Activated CD8-positive, alpha-beta T cell treated with anti-CD3 and anti-CD28 coated beads, Interleukin-2, amount 10 ng/mL, durations not matched to agents 7 days and 5 days (primary cell): ENCODE measurements around the gene ARRB2. TPM values are rescaled to one million over a fixed set of nuclear protein-coding genes. Genes with fewer than 3 reads are reported as not detected.
A peak's percentile ranks its signal among the peaks of the same experiment; 100 is the strongest.

Experiments used
- ATAC-seq: fragments of 150-1000 bp; cut with Tn5 transposase; one replicate; pipeline ENCODE4 v1.10.0; 2021; ENCODE audit warnings: moderate library complexity
- CTCF ChIA-PET: fragments of 350-600 bp; sonication (Branson Sonifier 250); formaldehyde crosslinking; loops from one replicate; lab custom pipeline; 2021; ENCODE audit warnings: antibody characterized with exemption; lab: Charles Lee
- POLR2A ChIA-PET: fragments of 350-600 bp; sonication (Branson Sonifier 250); formaldehyde crosslinking; loops from one replicate; lab custom pipeline; 2021; ENCODE audit warnings: antibody characterized with exemption; lab: Charles Lee
- DNase-seq: peaks from one replicate; pipeline ENCODE4 v3.0.0-alpha.2; 2020
- H3K27ac Mint-ChIP-seq: one replicate; pipeline ENCODE4 v1.8.0; 2021; ENCODE audit warnings: mild to moderate bottlenecking, mixed read lengths
- H3K27me3 Mint-ChIP-seq: one replicate; pipeline ENCODE4 v1.8.0; 2021; ENCODE audit warnings: low read depth, mixed read lengths
- H3K36me3 Mint-ChIP-seq: one replicate; pipeline ENCODE4 v1.8.0; 2021; ENCODE audit warnings: low read depth, mixed read lengths
- H3K4me1 Mint-ChIP-seq: one replicate; pipeline ENCODE4 v1.8.0; 2021; ENCODE audit warnings: low read depth, mixed read lengths
- H3K4me3 Mint-ChIP-seq: one replicate; pipeline ENCODE4 v1.8.0; 2021; ENCODE audit warnings: mild to moderate bottlenecking, mixed read lengths
- H3K9me3 Mint-ChIP-seq: one replicate; pipeline ENCODE4 v1.8.0; 2022; ENCODE audit warnings: mixed read lengths; ENCODE audit not compliant: insufficient read depth
- total RNA-seq, 2 experiments: library from RNA; stranded (reverse); gene quantifications; one replicate each; pipeline ENCODE4 v1.2.3, GENCODE V29; 2021

The ARRB2 gene
- total RNA-seq, 2 experiments from 2014 or later: 302 to 316 TPM

DNA sequence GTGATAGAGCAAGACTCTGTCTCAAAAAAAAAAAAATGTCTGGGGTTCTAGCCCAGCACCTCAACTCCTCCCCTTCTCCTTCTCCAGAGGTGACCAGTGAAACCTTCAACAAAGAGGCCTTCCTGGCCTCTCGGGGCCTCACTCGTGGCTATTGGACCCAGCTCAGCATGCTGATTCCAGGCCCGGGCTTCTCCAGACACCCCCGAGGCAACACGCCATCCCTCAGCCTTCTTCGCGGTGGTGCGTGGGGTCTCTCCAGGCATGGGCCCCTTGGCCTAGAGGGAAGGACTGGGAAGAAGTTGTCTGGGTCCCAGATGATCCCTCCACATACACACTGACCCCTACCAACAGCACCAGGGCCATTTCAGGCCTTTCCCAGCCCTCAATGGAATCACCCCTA lies 32.8 kb downstream of the ARRB2 start:
- H3K36me3 Mint-ChIP-seq: no peaks in the 10 kb centered on the region
- CTCF ChIA-PET: interaction anchor here (0.6 to 1.0 kb wide), 2 partner anchors 47 to 948 kb away, joined by 3 read pairs; no protein-coding TSS in a partner anchor
- no peaks in the 10 kb centered on the region for H3K9me3 Mint-ChIP-seq
- peaks cover 28% of the 10 kb centered on the region for H3K4me1 Mint-ChIP-seq
- ATAC-seq: no peak
- no peak overlapping the region for H3K27ac Mint-ChIP-seq
- POLR2A ChIA-PET: interaction anchor here (0.6 kb wide), 1 partner anchor 53 kb away, joined by 5 read pairs; no protein-coding TSS in a partner anchor
- peaks cover 20% of the 10 kb centered on the region for H3K27me3 Mint-ChIP-seq
- DNase-seq: no peak
- H3K4me3 Mint-ChIP-seq: no peak overlapping the region

- ATAC-seq: no peak
- Mint-ChIP-seq H3K9me3 (no peaks in the 10 kb centered on the region), H3K36me3 (no peaks in the 10 kb centered on the region), H3K4me3 (no peak overlapping the region), H3K4me1 (peaks cover 28% of the 10 kb centered on the region), H3K27ac (no peak overlapping the region), H3K27me3 (peaks cover 19% of the 10 kb centered on the region)
- CTCF ChIA-PET: no interaction called here
- no peak for DNase-seq
- POLR2A ChIA-PET: interaction anchor here (0.8 kb wide), 1 partner anchor 46 kb away, joined by 3 read pairs; no protein-coding TSS in a partner anchor
Measured at GRCh38 chr17:4743898-4744297, 33.5 kb downstream of the ARRB2 start.

- Mint-ChIP-seq H3K9me3 (no peaks in the 10 kb centered on the region), H3K36me3 (no peaks in the 10 kb centered on the region)
Measured at GRCh38 chr17:4744999-4745969, 34.9 kb downstream of the ARRB2 start.

GRCh38 chr17:4747847-4748246 lies 37.4 kb downstream of the ARRB2 start:
- peak overlapping the region; percentile 70 for H3K4me3 Mint-ChIP-seq
- POLR2A ChIA-PET: no interaction called here
- H3K27ac Mint-ChIP-seq: peak overlapping the region; percentile 75
- peaks cover 20% of the 10 kb centered on the region for H3K4me1 Mint-ChIP-seq
- H3K9me3 Mint-ChIP-seq: no peaks in the 10 kb centered on the region
- CTCF ChIA-PET: interaction anchor here (1.0 to 2.5 kb wide), 3 partner anchors 15 to 42 kb away, joined by 3 to 14 read pairs (median 9); no protein-coding TSS in a partner anchor
- peaks cover 24% of the 10 kb centered on the region for H3K27me3 Mint-ChIP-seq
- ATAC-seq (peak; percentile 88), DNase-seq (peak; percentile 63)
- no peaks in the 10 kb centered on the region for H3K36me3 Mint-ChIP-seq

More at GRCh38 chr17:4744999-4745969, 34.9 kb downstream of the ARRB2 start:
- H3K27ac Mint-ChIP-seq: no peak overlapping the region
- peaks cover 20% of the 10 kb centered on the region for H3K27me3 Mint-ChIP-seq
- ChIA-PET CTCF (interaction anchor here (0.7 kb wide), 1 partner anchor 158 kb away, joined by 3 read pairs; the partner anchor contains the start of gene CHRNE), POLR2A (no interaction called here)
- H3K4me3 Mint-ChIP-seq: no peak overlapping the region
- no peak for DNase-seq
- ATAC-seq: no peak
- H3K4me1 Mint-ChIP-seq: peaks cover 22% of the 10 kb centered on the region

GRCh38 chr17:4748686-4749085 lies 38.3 kb downstream of the ARRB2 start:
- ATAC-seq: no peak
- CTCF ChIA-PET: interaction anchor here (1.0 to 2.5 kb wide), 3 partner anchors 16 to 41 kb away, joined by 3 to 14 read pairs (median 9); no protein-coding TSS in a partner anchor
- Mint-ChIP-seq H3K36me3 (no peaks in the 10 kb centered on the region), H3K27ac (no peak overlapping the region), H3K9me3 (no peaks in the 10 kb centered on the region), H3K27me3 (peaks cover 26% of the 10 kb centered on the region), H3K4me3 (no peak overlapping the region), H3K4me1 (peaks cover 20% of the 10 kb centered on the region)
- POLR2A ChIA-PET: interaction anchor here (1.1 kb wide), 1 partner anchor 58 kb away, joined by 3 read pairs; the partner anchor contains the start of gene PLD2
- DNase-seq: no peak

DNA sequence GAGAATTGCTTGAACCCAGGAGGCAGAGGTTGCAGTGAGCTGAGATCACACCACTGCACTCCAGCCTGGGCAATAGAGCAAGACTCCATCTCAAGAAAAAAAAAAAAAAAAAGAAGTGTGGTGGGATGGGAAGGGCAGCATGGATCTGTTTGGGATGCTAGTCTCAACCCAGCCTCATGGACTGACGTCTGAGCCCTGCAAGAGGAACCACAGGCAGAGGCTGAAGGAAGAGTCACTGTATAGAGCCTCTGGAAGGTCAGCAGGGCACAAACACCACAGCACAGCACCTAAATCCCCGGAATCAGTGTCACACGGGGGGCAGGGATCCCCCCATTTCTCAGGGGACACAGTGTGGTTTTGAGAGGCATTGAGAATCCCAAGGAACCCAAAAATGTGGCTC lies 40.2 kb downstream of the ARRB2 start:
- H3K4me1 Mint-ChIP-seq: peaks cover 16% of the 10 kb centered on the region
- POLR2A ChIA-PET: no interaction called here
- DNase-seq: no peak

DNA sequence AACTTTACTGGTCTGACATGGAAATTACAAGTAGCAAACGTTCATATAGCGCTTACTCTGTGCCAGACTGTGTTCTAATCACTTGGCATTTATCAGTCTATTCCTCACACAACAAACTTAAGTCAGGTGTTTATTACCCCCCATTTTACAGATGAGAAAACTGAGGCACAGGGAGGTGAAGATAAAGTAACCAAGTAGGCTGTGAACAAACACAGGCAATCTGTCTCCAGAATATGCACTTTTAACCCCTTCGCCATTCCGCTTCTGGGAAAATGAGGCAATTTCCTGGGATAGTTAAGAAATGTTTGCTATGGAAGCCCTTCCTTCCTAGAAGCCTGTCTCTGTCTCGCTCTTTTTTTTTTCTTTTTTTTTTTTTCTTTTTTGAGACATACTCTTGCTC lies 41.5 kb downstream of the ARRB2 start:
- Mint-ChIP-seq H3K9me3 (no peaks in the 10 kb centered on the region), H3K4me1 (peaks cover 16% of the 10 kb centered on the region), H3K27ac (no peak overlapping the region), H3K4me3 (no peak overlapping the region), H3K36me3 (no peaks in the 10 kb centered on the region), H3K27me3 (peaks cover 37% of the 10 kb centered on the region)
- DNase-seq (no peak), ATAC-seq (no peak)
- ChIA-PET POLR2A (no interaction called here), CTCF (interaction anchor here (1.3 kb wide), 1 partner anchor 38 kb away, joined by 3 read pairs; no protein-coding TSS in a partner anchor)

More for the DNA sequence above, 40.2 kb downstream of the ARRB2 start:
- no peaks in the 10 kb centered on the region for H3K9me3 Mint-ChIP-seq
- no peak overlapping the region for H3K27ac Mint-ChIP-seq
- CTCF ChIA-PET: no interaction called here
- no peak for ATAC-seq
- H3K27me3 Mint-ChIP-seq: peaks cover 36% of the 10 kb centered on the region
- no peaks in the 10 kb centered on the region for H3K36me3 Mint-ChIP-seq
- H3K4me3 Mint-ChIP-seq: no peak overlapping the region

DNA sequence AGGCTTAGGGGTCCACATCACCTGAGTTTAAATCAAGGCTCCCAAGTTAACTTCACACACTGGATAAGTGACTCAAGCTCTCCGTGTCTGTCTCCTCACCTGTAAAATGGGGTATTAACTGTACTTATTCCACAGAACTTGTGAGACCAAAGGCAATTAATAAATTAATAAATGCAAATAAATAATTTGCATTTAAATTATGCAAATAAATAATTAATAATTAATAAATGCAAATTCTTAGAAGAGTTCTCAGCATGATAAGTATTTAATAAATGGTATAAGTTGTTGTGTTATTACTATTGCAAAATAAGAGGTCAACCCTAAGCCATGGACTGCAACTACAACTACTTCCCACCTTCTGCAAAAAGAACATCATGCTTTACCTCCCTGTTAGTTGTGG lies 43.0 kb downstream of the ARRB2 start:
- H3K36me3 Mint-ChIP-seq: no peaks in the 10 kb centered on the region
- H3K4me3 Mint-ChIP-seq: no peak overlapping the region
- H3K27ac Mint-ChIP-seq: no peak overlapping the region
- DNase-seq (no peak), ATAC-seq (no peak)
- CTCF ChIA-PET: interaction anchor here (1.3 kb wide), 1 partner anchor 36 kb away, joined by 3 read pairs; no protein-coding TSS in a partner anchor
- no peaks in the 10 kb centered on the region for H3K9me3 Mint-ChIP-seq
- H3K4me1 Mint-ChIP-seq: peaks cover 6% of the 10 kb centered on the region
- POLR2A ChIA-PET: no interaction called here
- peaks cover 46% of the 10 kb centered on the region for H3K27me3 Mint-ChIP-seq

GRCh38 chr17:4759776-4760236 lies 49.4 kb downstream of the ARRB2 start:
- CTCF ChIA-PET: no interaction called here
- Mint-ChIP-seq H3K27me3 (peaks cover 35% of the 10 kb centered on the region), H3K4me3 (no peak overlapping the region), H3K27ac (no peak overlapping the region), H3K36me3 (no peaks in the 10 kb centered on the region), H3K9me3 (no peaks in the 10 kb centered on the region), H3K4me1 (no peaks in the 10 kb centered on the region)
- ATAC-seq (no peak), DNase-seq (no peak)
- POLR2A ChIA-PET: no interaction called here

DNA sequence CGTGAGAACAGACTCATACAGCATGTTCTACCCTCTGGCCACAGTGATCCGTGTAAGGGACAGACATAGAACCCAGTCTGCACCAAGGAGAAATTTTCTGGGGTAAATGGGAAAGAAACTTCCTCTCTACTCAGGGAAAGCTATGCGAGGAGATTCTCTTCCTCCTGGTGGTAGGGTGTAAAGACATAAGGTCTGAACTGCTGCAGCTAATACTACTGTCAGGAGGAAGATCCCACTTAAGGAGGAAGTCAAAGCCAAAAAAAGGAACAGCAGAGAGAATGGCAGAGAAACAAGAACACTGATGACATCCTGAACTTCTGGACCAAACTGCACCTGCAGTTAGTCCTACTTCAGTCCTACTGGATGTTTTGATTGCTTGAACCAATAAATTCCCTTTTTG lies 54.2 kb downstream of the ARRB2 start:
- no peaks in the 10 kb centered on the region for H3K36me3 Mint-ChIP-seq
- peaks cover 2% of the 10 kb centered on the region for H3K4me1 Mint-ChIP-seq
- ChIA-PET CTCF (interaction anchor here (1.5 kb wide), 1 partner anchor 25 kb away, joined by 3 read pairs; no protein-coding TSS in a partner anchor), POLR2A (no interaction called here)
- DNase-seq (no peak), ATAC-seq (no peak)
- no peaks in the 10 kb centered on the region for H3K9me3 Mint-ChIP-seq
- no peak overlapping the region for H3K27ac Mint-ChIP-seq
- no peak overlapping the region for H3K4me3 Mint-ChIP-seq
- peaks cover 18% of the 10 kb centered on the region for H3K27me3 Mint-ChIP-seq

DNA sequence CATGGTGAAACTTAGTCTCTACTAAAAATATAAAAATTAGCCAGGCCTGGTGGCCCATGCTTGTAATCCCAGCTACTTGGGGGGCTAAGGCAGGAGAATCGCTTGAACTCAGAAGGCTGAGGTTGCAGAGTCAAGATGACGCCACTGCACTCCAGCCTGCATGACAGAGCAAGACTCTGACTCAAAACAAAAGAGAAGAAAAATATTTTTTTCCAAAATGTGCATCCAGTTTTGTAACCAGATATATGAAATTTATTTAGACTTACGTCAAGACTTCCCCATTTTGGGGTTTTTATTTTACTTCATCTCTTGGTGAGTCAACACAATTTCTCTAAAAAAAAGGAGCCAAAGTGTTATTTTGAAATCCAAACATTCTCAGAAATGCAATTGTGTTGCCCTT lies 55.8 kb downstream of the ARRB2 start:
- H3K9me3 Mint-ChIP-seq: no peaks in the 10 kb centered on the region
- ChIA-PET CTCF (interaction anchor here (1.8 kb wide), 1 partner anchor 24 kb away, joined by 4 read pairs; no protein-coding TSS in a partner anchor), POLR2A (interaction anchor here (0.7 kb wide), 1 partner anchor 133 kb away, joined by 3 read pairs; the partner anchor contains the start of gene C17orf107)
- H3K27ac Mint-ChIP-seq: no peak overlapping the region
- H3K4me3 Mint-ChIP-seq: no peak overlapping the region
- H3K36me3 Mint-ChIP-seq: no peaks in the 10 kb centered on the region
- DNase-seq (no peak), ATAC-seq (no peak)
- H3K27me3 Mint-ChIP-seq: peaks cover 12% of the 10 kb centered on the region
- peaks cover 12% of the 10 kb centered on the region for H3K4me1 Mint-ChIP-seq
